ENCODE data around the gene LY6G6C.

GRCh38 chr6:31768363-31769257, 47.1 kb upstream of the LY6G6C start:
- TF ChIP-seq CTCF (IDR thresholded peaks at IDR 0.05) (no peak), POLR2A (IDR thresholded peaks at IDR 0.05; ENCODE audit: low read depth) (no peak), EP300 (IDR thresholded peaks at IDR 0.05) (no peak)
